ENCODE measurements around the gene SHISA4. TPM values are rescaled to one million over a fixed set of nuclear protein-coding genes. Genes with fewer than 3 reads are reported as not detected.

The SHISA4 gene
- total and polyA plus RNA-seq, 4 donors: 7.2 to 15.9 (median 11.8) TPM

GRCh38 chr1:201921952-201922558 lies 33.4 kb downstream of the SHISA4 start:
- Histone ChIP-seq H3K36me3 (ENCODE audit: control insufficient read depth in 4 of 4, insufficient read depth in 4 of 4, low read length in 4 of 4) (no peaks in the 10 kb centered on the region), H3K9ac (ENCODE audit: insufficient read depth in 1 of 2, low read length in 2 of 2) (no peak overlapping the region), H3K9me3 (ENCODE audit: control insufficient read depth in 4 of 4, insufficient read depth in 3 of 4, low read length in 3 of 4) (no peaks in the 10 kb centered on the region), H3K27me3 (ENCODE audit: control insufficient read depth in 3 of 3, insufficient read depth in 3 of 3, low read length in 2 of 3) (no peaks in the 10 kb centered on the region), H3K4me1 (ENCODE audit: control insufficient read depth in 5 of 5, insufficient read depth in 5 of 5, low read length in 5 of 5) (peaks cover 0 to 6% (median 0%) of the 10 kb centered on the region in 5 donors), H3K4me3 (no peak overlapping the region), H3K27ac (ENCODE audit: low read depth in 1 of 2, low read length in 1 of 2) (no peak overlapping the region)
- DNase-seq: no peak
- TF ChIP-seq CTCF (IDR thresholded peaks at IDR 0.05; ENCODE audit: control extremely low read depth, extremely low read depth): no peak
- ATAC-seq (ENCODE audit: insufficient read depth, low FRiP score): no peak
- WGBS, 2 donors: 94 to 96% methylated on average over 3 of the region's 3 CpGs

DNA sequence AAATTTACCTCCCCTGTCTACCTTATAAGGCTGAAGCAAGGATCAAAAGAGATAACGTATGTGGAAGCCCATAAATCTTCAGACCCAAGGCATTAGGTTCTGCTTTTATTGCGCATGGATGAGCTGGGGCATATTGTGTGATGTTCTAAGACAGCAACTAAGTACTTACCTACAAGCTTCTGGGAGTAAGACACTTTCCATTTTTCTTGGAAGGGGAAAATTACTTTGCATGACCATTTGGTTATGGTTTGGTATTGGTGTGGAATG lies 36.5 kb downstream of the SHISA4 start:
- WGBS, 2 donors: 71 to 80% methylated on average over 2 of the region's 2 CpGs
- TF ChIP-seq CTCF (IDR thresholded peaks at IDR 0.05; ENCODE audit: control extremely low read depth, extremely low read depth): no peak
- DNase-seq (no peak), ATAC-seq (ENCODE audit: insufficient read depth, low FRiP score) (no peak)
- no peak overlapping the region for H3K9ac ChIP-seq (ENCODE audit: insufficient read depth in 1 of 2, low read length in 2 of 2)
- no peak overlapping the region for H3K27ac ChIP-seq (ENCODE audit: low read depth in 1 of 2, low read length in 1 of 2)
- H3K36me3 ChIP-seq (ENCODE audit: control insufficient read depth in 4 of 4, insufficient read depth in 4 of 4, low read length in 4 of 4): no peaks in the 10 kb centered on the region
- H3K9me3 ChIP-seq (ENCODE audit: control insufficient read depth in 4 of 4, insufficient read depth in 3 of 4, low read length in 3 of 4): no peaks in the 10 kb centered on the region
- no peaks in the 10 kb centered on the region for H3K27me3 ChIP-seq (ENCODE audit: control insufficient read depth in 3 of 3, insufficient read depth in 3 of 3, low read length in 2 of 3)
- H3K4me3 ChIP-seq: no peak overlapping the region
- peaks cover 0 to 3% (median 0%) of the 10 kb centered on the region in 5 donors for H3K4me1 ChIP-seq (ENCODE audit: control insufficient read depth in 5 of 5, insufficient read depth in 5 of 5, low read length in 5 of 5)

GRCh38 chr1:201925981-201926645 lies 37.4 kb downstream of the SHISA4 start:
- H3K27me3 ChIP-seq (ENCODE audit: control insufficient read depth in 3 of 3, insufficient read depth in 3 of 3, low read length in 2 of 3): no peaks in the 10 kb centered on the region
- peaks cover 0 to 3% (median 0%) of the 10 kb centered on the region in 5 donors for H3K4me1 ChIP-seq (ENCODE audit: control insufficient read depth in 5 of 5, insufficient read depth in 5 of 5, low read length in 5 of 5)
- H3K36me3 ChIP-seq (ENCODE audit: control insufficient read depth in 4 of 4, insufficient read depth in 4 of 4, low read length in 4 of 4): no peaks in the 10 kb centered on the region
- TF ChIP-seq CTCF (IDR thresholded peaks at IDR 0.05; ENCODE audit: control extremely low read depth, extremely low read depth): no peak
- H3K27ac ChIP-seq (ENCODE audit: low read depth in 1 of 2, low read length in 1 of 2): no peak overlapping the region
- no peaks in the 10 kb centered on the region for H3K9me3 ChIP-seq (ENCODE audit: control insufficient read depth in 4 of 4, insufficient read depth in 3 of 4, low read length in 3 of 4)
- no peak overlapping the region for H3K9ac ChIP-seq (ENCODE audit: insufficient read depth in 1 of 2, low read length in 2 of 2)
- no peak overlapping the region for H3K4me3 ChIP-seq
- WGBS, 2 donors: 84 to 88% methylated on average over 5 of the region's 5 CpGs
- DNase-seq (peak in 1 of 3 donors; percentile 43), ATAC-seq (ENCODE audit: insufficient read depth, low FRiP score) (no peak)

Measured in lung (tissue), 12 donors.